Panc1 (cell line): ENCODE results near the gene TFEB. TPM values are rescaled to one million over a fixed set of nuclear protein-coding genes. Genes with fewer than 3 reads are reported as not detected.
A peak's percentile ranks its signal among the peaks of the same experiment; 100 is the strongest.

Experiments
- ATAC-seq: fragments of 200-7000 bp; cut with Tn5 transposase; 2 replicates; pipeline ENCODE4 v1.9.1; 2020; ENCODE audit warnings: mild to moderate bottlenecking, moderate library complexity
- BruUV-seq: library from RNA; stranded (reverse); fragments of 400-500 nt; replicated peaks from 2 replicates; lab custom pipeline; 2021; lab: Mats Ljungman, UMichigan
- CTCF ChIA-PET: fragments of 300-600 bp; sonication (Branson Sonifier 250); formaldehyde crosslinking; loops from one replicate; lab custom pipeline; 2022; ENCODE audit warnings: antibody characterized with exemption; lab: Charles Lee
- POLR2A ChIA-PET: fragments of 300-600 bp; sonication (Branson Sonifier 250); formaldehyde crosslinking; loops from one replicate; lab custom pipeline; 2022; ENCODE audit warnings: antibody characterized with exemption; lab: Charles Lee
- DNase-seq: peaks from one replicate; pipeline ENCODE4 v3.0.0-alpha.2; 2010; ENCODE audit warnings: low read depth, low spot score
- H3K27ac ChIP-seq: 2 replicates; pipeline ENCODE4 v1.5.1; 2011; ENCODE audit warnings: mild to moderate bottlenecking, low read length, inconsistent platforms
- H3K27me3 ChIP-seq: fragments of 200-500 bp; sonication (Bioruptor generic); 2 replicates; pipeline ENCODE4 v1.6.0; 2014; ENCODE audit warnings: low read length, inconsistent platforms; ENCODE audit not compliant: control insufficient read depth, insufficient read depth
- H3K36me3 ChIP-seq: fragments of 200-500 bp; sonication (Bioruptor generic); 2 replicates; pipeline ENCODE4 v1.5.1; 2014; ENCODE audit warnings: inconsistent platforms, mild to moderate bottlenecking, low read length, moderate library complexity; ENCODE audit not compliant: control insufficient read depth, insufficient read depth
- H3K4me1 ChIP-seq: 2 replicates; pipeline ENCODE4 v1.5.1; 2011; ENCODE audit warnings: inconsistent platforms, mild to moderate bottlenecking, low read length, moderate library complexity; ENCODE audit not compliant: control insufficient read depth, insufficient read depth
- H3K4me3 ChIP-seq, 2 experiments: 2 replicates each; pipeline ENCODE4 v1.5.1; 2011 to 2012; ENCODE audit warnings: low read depth in 2 of 2, low read length in 2 of 2, mild to moderate bottlenecking in 2 of 2, inconsistent platforms in 1 of 2, moderate library complexity in 1 of 2
- H3K9me3 ChIP-seq: fragments of 200-500 bp; sonication (Bioruptor generic); 2 replicates; pipeline ENCODE4 v1.5.1; 2014; ENCODE audit warnings: low read depth, mild to moderate bottlenecking, inconsistent platforms, low read length, moderate library complexity; ENCODE audit not compliant: control insufficient read depth, insufficient read depth
- POLR2AphosphoS5 ChIP-seq: IDR thresholded peaks from 2 replicates; pipeline ENCODE4 v1.6.1; 2012; ENCODE audit warnings: mild to moderate bottlenecking, low read depth, low read length, moderate library complexity
- SIN3A ChIP-seq: IDR thresholded peaks from 2 replicates; pipeline ENCODE4 v1.6.1; 2012; ENCODE audit warnings: low read depth, mild to moderate bottlenecking, low read length, moderate library complexity, borderline replicate concordance; ENCODE audit not compliant: insufficient read depth
- TCF7L2 ChIP-seq: IDR thresholded peaks from 2 replicates; pipeline ENCODE4 v1.6.1; 2011; ENCODE audit warnings: mild to moderate bottlenecking, low read depth, low read length, inconsistent platforms
- in situ Hi-C: cut with HindIII; loops from 2 replicates; pipeline ENCODE4 v1.10.0; 2016; ENCODE audit warnings: low sequenced_read_pairs, low pct_unique_long_range_greater_than_20kb
- intact Hi-C: fragments of 100-400 bp; cut with micrococcal nuclease; formaldehyde crosslinking; loops from one replicate; pipeline ENCODE4 v1.10.0; 2022; ENCODE audit not compliant: unreplicated experiment
- total RNA-seq: library from RNA; stranded (reverse); gene quantifications from one replicate; pipeline ENCODE4 v1.2.1, GENCODE V29; 2021; ENCODE audit not compliant: unreplicated experiment
- TF ChIP-seq, protein P1 (sequence below): fragments of 450-650 bp; IDR thresholded peaks from 2 replicates; pipeline ENCODE4 v1.5.1; 2017; ENCODE audit warnings: mild to moderate bottlenecking
- TF ChIP-seq, protein P2 (sequence below), 2 experiments: IDR thresholded peaks; 2 replicates each; pipeline ENCODE4 v1.6.1; 2011 to 2012; ENCODE audit warnings: low read depth in 2 of 2, control low read depth in 1 of 2, low read length in 1 of 2, mild to moderate bottlenecking in 1 of 2, moderate library complexity in 1 of 2; ENCODE audit not compliant: insufficient read depth in 1 of 2

TFEB gene
- total RNA-seq, 1 experiment from 2014 or later = 13.3 TPM

DNA sequence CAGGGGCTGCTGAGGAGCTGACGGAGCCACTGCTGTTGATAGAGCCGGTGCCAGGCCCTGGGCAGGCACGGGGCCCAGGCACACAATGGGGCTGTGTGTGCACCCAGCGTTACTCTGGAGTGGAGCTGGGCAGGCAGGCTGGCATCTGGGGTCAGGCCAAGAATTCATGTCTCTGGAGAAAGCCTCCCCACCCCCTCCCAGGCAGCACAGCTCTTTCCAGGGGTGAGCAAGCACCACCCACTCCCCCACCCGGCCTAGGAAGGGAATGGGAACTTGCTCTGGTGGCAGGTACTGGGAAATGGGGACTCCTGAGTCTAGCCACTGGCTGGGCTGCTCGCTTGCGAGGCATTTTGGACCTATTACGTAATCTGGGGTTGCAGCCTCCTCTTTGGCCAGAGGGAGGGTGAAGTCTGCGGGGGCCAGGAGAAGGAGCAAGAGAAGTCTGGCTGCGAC is 22.7 kb downstream of the TFEB start:
- Histone ChIP-seq H3K36me3 (no peaks in the 10 kb centered on the region), H3K27ac (peak overlapping the region; percentile 57), H3K27me3 (no peaks in the 10 kb centered on the region), H3K4me1 (peaks cover 24% of the 10 kb centered on the region), H3K4me3 (no peak overlapping the region), H3K9me3 (no peaks in the 10 kb centered on the region)
- no TSS peak for BruUV-seq
- ChIA-PET CTCF (no interaction called here), POLR2A (no interaction called here)
- no peak for TF ChIP-seq TCF7L2
- intact Hi-C loops = no loop called here
- no peak for DNase-seq
- in situ Hi-C loops = no loop called here
- peak; percentile 49 for ATAC-seq

DNA sequence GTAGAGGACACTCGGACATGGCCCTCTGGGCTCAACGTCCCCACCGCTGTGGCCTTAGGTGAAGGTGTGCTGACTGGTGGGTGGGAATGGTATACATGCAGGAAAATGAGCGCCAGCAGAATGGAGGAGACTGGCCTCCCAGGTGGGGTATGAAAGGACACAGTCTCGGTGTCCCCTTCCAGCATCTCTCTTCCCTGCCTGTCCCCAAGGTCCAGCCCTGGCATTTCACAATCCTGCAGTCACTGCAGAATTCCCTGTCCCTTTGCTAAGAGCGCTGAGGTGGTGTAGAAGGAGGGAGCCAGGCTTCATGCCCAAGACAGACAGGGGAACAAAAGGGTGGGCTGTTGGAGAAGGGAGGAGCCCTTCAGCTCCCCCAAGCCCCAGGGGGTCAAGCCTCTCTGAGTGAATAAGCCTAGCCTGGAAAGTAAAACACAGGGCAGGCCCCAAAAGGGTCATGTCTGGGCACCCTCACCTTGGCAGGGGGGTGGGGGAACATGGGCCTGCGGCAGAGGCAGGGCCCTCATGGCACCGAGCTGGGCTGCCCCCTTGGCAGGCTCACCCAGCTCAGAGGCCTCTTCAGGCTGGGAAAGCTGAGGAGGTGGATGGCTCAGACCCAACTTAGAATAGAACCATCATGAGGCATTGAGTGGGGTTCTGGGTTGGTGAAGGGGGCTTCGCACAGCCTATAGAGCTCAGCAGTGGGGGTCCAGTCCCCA is 23.9 kb downstream of the TFEB start:
- in situ Hi-C loops = no loop called here
- Histone ChIP-seq H3K36me3 (no peaks in the 10 kb centered on the region), H3K9me3 (no peaks in the 10 kb centered on the region), H3K4me1 (peaks cover 19% of the 10 kb centered on the region), H3K4me3 (no peak overlapping the region), H3K27me3 (no peaks in the 10 kb centered on the region), H3K27ac (no peak overlapping the region)
- ChIA-PET CTCF (no interaction called here), POLR2A (no interaction called here)
- ATAC-seq (no peak), DNase-seq (no peak)
- no TSS peak for BruUV-seq
- TF ChIP-seq, protein P1, sequence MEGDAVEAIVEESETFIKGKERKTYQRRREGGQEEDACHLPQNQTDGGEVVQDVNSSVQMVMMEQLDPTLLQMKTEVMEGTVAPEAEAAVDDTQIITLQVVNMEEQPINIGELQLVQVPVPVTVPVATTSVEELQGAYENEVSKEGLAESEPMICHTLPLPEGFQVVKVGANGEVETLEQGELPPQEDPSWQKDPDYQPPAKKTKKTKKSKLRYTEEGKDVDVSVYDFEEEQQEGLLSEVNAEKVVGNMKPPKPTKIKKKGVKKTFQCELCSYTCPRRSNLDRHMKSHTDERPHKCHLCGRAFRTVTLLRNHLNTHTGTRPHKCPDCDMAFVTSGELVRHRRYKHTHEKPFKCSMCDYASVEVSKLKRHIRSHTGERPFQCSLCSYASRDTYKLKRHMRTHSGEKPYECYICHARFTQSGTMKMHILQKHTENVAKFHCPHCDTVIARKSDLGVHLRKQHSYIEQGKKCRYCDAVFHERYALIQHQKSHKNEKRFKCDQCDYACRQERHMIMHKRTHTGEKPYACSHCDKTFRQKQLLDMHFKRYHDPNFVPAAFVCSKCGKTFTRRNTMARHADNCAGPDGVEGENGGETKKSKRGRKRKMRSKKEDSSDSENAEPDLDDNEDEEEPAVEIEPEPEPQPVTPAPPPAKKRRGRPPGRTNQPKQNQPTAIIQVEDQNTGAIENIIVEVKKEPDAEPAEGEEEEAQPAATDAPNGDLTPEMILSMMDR = no peak
- TF ChIP-seq, protein P2, sequence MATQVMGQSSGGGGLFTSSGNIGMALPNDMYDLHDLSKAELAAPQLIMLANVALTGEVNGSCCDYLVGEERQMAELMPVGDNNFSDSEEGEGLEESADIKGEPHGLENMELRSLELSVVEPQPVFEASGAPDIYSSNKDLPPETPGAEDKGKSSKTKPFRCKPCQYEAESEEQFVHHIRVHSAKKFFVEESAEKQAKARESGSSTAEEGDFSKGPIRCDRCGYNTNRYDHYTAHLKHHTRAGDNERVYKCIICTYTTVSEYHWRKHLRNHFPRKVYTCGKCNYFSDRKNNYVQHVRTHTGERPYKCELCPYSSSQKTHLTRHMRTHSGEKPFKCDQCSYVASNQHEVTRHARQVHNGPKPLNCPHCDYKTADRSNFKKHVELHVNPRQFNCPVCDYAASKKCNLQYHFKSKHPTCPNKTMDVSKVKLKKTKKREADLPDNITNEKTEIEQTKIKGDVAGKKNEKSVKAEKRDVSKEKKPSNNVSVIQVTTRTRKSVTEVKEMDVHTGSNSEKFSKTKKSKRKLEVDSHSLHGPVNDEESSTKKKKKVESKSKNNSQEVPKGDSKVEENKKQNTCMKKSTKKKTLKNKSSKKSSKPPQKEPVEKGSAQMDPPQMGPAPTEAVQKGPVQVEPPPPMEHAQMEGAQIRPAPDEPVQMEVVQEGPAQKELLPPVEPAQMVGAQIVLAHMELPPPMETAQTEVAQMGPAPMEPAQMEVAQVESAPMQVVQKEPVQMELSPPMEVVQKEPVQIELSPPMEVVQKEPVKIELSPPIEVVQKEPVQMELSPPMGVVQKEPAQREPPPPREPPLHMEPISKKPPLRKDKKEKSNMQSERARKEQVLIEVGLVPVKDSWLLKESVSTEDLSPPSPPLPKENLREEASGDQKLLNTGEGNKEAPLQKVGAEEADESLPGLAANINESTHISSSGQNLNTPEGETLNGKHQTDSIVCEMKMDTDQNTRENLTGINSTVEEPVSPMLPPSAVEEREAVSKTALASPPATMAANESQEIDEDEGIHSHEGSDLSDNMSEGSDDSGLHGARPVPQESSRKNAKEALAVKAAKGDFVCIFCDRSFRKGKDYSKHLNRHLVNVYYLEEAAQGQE (IDR thresholded peaks at IDR 0.05; ENCODE audit: insufficient read depth in 1 of 2, low read depth in 2 of 2, low read length in 1 of 2) = no peak
- TF ChIP-seq TCF7L2 (no peak), POLR2AphosphoS5 (no peak), SIN3A (no peak)
- intact Hi-C loops = no loop called here

DNA sequence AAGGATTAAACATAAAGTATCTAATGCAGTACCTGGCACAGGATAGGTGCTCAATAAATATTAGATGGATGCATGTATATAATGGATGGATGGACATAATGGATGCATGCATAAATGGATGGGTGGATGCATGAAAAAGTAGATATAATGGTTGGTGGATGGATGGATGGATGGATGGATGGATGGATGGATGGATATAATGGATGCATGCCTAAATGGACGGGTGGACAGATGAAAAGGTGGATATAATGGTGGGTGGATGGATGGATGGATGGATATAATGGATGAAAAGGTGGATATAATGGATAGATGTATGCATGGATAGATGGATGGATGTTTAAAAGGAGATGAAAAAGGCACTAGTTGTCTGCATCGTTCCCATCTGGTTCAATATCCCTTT is 26.0 kb downstream of the TFEB start:
- in situ Hi-C loops = no loop called here
- Histone ChIP-seq H3K4me1 (peaks cover 22% of the 10 kb centered on the region), H3K9me3 (no peaks in the 10 kb centered on the region), H3K36me3 (no peaks in the 10 kb centered on the region), H3K27ac (no peak overlapping the region), H3K27me3 (no peaks in the 10 kb centered on the region), H3K4me3 (no peak overlapping the region)
- TF ChIP-seq, protein P1 = no peak
- TF ChIP-seq SIN3A (no peak), POLR2AphosphoS5 (no peak), TCF7L2 (no peak)
- TF ChIP-seq, protein P2 (IDR thresholded peaks at IDR 0.05; ENCODE audit: insufficient read depth in 1 of 2, low read depth in 2 of 2, low read length in 1 of 2) = no peak
- BruUV-seq = no TSS peak
- ChIA-PET POLR2A (no interaction called here), CTCF (no interaction called here)
- intact Hi-C loops = no loop called here
- DNase-seq (no peak), ATAC-seq (no peak)
